ENCODE measurements around the gene TMEM14B.
"Not testable (repeated sequence)": the region's sequence is repeated elsewhere in the genome, so short reads cannot be mapped to it uniquely, and the experiment has no call there.

TMEM14B gene

DNA sequence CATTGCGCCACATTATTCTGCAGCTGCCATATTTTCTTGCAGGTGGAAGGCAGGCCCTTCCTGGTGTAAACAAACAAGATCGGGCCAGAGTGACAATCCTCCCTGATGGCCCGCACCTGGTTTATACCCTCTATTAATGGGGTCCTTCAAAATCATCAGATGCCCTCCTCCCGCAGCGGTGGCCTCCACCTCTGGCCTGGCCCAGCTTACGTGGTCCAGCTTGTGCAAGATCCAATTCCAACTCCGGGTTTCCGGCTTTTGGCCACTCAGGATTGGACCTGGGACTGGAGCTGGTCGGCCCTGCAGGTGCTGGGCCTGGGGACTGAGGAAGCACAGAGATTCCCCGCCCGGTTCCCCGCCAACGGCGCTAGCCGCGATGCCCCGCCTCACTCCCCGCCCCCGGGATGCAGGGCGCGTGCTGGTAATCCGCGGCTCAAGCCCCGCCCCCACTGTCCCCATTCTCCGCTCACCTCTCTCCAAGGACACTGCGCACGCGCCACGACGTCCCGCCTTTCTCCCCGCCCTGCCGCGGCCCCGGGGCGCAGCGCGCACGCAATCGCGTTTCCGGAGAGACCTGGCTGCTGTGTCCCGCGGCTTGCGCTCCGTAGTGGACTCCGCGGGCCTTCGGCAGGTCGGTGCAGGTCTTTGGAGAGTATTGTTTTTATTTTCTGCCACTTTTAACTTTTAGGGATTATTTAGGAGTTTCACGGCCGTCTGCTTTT lies at the start of gene TMEM14B:
TSS of gene TMEM14B (plus strand) at position 555 of the 722 bp plus-strand sequence. CDS start 1,441 bp downstream, outside the sequence.
- peak; percentile 97 for DNase-seq (ENCODE audit: low read depth)
- H3K4me3 ChIP-seq (ENCODE audit: low read length) = peak within 1 kb of the TSS; percentile 86

DNA sequence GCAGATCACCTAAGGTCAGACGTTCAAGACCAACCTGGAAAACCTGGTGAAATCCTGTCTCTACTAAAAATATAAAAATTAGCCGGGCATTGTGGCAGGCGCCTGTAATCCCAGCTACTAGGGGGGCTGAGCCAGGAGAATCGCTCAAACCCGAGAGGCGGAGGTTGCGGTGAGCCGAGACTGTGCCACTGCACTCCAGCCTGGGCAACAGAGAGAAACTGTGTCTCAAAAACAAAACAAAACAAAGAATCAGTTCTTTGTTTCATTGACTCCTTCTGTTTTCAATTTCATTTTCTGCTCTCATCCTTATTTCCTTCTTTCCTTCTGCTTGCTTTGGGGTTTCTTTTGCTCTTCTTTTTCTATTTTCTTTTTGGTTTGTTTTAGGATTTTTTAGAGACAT lies 33.6 kb upstream of the TMEM14B start:
- DNase-seq (ENCODE audit: low read depth) = no peak
- TF ChIP-seq, protein P1, sequence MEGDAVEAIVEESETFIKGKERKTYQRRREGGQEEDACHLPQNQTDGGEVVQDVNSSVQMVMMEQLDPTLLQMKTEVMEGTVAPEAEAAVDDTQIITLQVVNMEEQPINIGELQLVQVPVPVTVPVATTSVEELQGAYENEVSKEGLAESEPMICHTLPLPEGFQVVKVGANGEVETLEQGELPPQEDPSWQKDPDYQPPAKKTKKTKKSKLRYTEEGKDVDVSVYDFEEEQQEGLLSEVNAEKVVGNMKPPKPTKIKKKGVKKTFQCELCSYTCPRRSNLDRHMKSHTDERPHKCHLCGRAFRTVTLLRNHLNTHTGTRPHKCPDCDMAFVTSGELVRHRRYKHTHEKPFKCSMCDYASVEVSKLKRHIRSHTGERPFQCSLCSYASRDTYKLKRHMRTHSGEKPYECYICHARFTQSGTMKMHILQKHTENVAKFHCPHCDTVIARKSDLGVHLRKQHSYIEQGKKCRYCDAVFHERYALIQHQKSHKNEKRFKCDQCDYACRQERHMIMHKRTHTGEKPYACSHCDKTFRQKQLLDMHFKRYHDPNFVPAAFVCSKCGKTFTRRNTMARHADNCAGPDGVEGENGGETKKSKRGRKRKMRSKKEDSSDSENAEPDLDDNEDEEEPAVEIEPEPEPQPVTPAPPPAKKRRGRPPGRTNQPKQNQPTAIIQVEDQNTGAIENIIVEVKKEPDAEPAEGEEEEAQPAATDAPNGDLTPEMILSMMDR (IDR thresholded peaks at IDR 0.05; ENCODE audit: insufficient read depth, low read depth, low read length, missing control alignments) = no peak
- no peak overlapping the region for H3K4me3 ChIP-seq (ENCODE audit: low read length)

More for the DNA sequence above, at the start of gene TMEM14B:
- TF ChIP-seq, protein P1 (IDR thresholded peaks at IDR 0.05; ENCODE audit: insufficient read depth, low read depth, low read length, missing control alignments) = no peak

DNA sequence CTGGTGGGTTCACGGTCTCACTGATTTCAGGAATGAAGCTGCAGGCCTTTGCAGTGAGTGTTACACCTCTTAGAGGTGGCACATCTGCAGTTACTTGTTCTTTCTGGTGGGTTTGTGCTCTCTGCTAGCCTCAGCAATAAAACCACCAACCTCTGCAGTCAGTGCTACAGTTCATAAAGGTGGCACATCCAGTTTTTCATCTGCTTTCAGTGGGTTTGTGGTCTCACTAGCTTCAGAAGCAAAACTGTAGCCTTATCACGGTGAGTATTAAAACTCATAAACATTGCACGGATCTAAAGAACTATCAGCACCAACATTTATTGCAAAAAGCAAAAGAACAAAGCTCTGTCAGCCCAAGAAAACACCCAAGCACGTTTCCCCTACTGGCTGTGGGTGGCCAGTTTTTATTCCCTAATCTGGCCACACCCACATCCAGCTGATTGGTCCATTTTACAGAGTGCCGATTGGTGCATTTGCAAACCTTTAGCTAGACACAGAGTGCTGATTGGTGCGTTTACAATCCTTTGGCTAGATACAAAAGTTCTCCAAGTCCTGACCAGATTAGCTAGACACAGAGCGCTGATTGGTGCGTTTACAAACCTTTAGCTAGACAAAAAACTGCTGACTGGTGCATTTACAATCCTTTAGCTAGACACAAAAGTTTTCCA lies 28.2 kb upstream of the TMEM14B start:
- peak overlapping the region; percentile 54 for H3K4me3 ChIP-seq (ENCODE audit: low read length)
- DNase-seq (ENCODE audit: low read depth) = no peak
- TF ChIP-seq, protein P1 (IDR thresholded peaks at IDR 0.05; ENCODE audit: insufficient read depth, low read depth, low read length, missing control alignments) = no peak

DNA sequence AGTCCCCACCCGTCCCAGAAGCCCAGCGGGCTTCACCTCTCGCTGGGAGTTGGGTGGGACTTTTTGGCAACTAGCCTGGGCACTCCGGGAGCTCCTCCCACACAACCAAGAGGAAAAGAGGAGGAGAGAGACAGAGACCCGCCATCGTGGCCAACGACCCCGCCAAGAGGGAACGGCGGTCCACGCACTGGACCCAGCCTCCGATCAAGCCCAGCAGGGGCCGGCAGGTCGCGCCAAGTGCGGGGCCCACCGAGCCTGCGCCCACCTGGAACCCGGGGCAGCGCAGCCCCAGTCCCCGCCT lies 27.7 kb upstream of the TMEM14B start:
- no peak for DNase-seq (ENCODE audit: low read depth)
- TF ChIP-seq, protein P1 (IDR thresholded peaks at IDR 0.05; ENCODE audit: insufficient read depth, low read depth, low read length, missing control alignments) = no peak
- peak overlapping the region; percentile 54 for H3K4me3 ChIP-seq (ENCODE audit: low read length)

DNA sequence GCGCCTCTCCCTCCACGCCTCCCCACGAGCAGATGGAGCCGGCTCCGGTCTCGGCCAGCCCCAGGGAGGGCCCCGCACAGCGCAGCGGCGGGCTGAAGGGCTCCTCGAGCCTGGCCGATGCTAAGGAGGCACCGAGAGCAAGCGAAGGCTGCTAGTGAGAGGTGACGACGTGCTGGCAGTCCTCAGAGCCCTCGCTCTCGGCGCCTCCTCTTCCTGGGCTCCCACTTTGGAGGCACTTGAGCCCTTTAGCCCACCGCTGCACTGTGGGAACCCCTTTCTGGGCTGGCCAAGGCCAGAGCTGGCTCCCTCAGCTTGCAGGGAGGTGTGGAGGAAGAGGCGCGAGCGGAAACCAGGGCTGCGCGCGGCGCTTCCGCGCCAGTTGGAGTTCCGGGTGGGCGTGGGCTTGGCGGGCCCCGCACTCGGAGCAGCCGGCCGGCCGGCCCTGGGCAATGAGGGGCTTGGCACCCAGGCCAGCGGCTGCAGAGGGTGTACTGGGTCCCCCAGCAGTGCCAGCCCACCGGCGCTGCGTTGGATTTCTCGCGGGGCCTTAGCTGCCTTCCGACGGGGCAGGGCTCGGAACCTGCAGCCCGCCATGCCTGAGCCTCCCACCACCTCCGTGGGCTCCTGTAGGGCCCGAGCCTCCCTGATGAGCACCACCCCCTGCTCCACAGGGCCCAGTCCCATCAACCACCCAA lies 27.2 kb upstream of the TMEM14B start:
- H3K4me3 ChIP-seq (ENCODE audit: low read length) = peak overlapping the region; percentile 54
- DNase-seq (ENCODE audit: low read depth) = peak; percentile 39
- TF ChIP-seq, protein P1 (IDR thresholded peaks at IDR 0.05; ENCODE audit: insufficient read depth, low read depth, low read length, missing control alignments) = no peak

DNA sequence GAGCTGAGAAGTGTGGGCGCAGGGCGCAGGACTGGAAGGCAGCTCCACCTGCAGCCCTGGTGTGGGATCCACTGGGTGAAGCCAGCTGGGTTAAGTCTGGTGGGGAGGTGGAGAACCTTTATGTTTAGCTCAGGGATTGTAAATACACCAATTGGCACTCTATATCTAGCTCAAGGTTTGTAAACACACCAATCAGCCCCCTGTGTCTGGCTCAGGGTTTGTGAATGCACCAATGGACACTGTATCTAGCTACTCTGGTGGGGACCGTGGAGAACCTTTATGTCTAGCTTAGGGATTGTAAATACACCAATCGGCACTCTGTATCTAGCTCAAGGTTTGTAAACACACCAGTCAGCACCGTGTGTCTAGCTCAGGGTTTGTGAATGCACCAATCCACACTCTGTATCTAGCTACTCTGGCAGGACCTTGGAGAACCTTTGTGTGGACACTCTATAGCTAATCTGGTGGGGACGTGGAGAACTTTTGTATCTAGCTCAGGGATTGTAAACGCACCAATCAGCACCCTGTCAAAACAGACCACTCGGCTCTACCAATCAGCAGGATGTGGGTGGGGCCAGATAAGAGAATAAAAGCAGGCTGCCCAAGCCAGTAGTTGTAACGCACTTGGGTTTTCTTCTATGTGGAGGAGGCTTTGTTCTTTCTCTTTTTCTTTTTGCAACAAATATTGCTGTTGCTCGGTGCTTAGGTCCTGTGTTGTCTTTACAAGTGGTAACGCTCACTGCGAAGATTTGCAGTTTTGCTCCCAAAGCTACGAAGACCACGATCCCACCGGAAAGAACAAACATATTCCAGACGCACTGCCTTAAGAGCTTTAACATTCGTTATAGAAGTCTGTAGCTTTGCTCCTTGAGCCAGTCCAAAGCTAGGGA lies 26.4 kb upstream of the TMEM14B start:
- not testable (repeated sequence) for DNase-seq (ENCODE audit: low read depth)
- H3K4me3 ChIP-seq (ENCODE audit: low read length) = peak overlapping the region; percentile 54

All from epithelial cell of esophagus (primary cell).